Measurements from ENCODE around the gene MYO1E.

The MYO1E gene

DNA sequence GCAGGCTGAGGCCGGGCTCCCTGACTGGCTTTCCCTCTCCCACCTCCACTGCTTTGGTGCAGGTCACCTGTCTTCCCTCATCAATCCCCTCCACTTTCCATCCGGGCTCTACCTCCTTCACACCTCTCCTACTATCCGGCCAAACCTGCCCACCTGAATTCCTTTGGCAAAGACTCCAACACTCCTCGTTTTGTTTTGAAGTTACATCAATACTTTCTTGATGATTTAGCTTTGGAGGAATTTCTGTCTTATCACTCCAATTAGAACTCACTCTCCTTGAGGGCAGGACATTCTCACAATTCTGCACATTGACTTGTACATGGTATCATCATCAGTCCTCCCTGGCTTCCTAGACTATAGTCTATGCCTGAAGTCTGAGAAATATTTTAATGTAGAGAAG is 145.7 kb downstream of the MYO1E start (continued):
- TF ChIP-seq, protein P1, sequence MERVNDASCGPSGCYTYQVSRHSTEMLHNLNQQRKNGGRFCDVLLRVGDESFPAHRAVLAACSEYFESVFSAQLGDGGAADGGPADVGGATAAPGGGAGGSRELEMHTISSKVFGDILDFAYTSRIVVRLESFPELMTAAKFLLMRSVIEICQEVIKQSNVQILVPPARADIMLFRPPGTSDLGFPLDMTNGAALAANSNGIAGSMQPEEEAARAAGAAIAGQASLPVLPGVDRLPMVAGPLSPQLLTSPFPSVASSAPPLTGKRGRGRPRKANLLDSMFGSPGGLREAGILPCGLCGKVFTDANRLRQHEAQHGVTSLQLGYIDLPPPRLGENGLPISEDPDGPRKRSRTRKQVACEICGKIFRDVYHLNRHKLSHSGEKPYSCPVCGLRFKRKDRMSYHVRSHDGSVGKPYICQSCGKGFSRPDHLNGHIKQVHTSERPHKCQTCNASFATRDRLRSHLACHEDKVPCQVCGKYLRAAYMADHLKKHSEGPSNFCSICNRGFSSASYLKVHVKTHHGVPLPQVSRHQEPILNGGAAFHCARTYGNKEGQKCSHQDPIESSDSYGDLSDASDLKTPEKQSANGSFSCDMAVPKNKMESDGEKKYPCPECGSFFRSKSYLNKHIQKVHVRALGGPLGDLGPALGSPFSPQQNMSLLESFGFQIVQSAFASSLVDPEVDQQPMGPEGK (CRISPR knock-in tag; IDR thresholded peaks at IDR 0.05; ENCODE audit: borderline replicate concordance) = no peak

DNA sequence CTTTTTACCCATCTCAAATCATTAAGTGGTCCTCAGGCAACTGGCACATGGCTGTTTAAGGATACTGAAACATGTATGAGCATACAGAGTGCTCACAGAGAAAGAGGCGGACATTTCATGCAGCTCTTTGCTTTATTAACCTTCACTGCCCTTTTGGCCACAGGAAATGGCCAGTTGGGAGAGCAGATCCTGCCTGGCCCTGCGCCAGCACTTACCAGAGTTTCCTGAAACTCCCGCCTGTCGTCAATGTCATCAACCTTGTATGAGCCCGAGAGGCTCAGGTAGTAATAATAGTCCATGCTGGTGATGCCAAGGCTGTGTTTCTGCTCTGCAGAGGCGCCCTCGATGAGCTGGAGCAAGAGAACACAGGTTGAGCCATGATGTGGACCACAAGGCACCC is 148.2 kb downstream of the MYO1E start:
- TF ChIP-seq TCF4 (CRISPR knock-in tag; IDR thresholded peaks at IDR 0.05; ENCODE audit: borderline replicate concordance) (no peak), CSDC2 (CRISPR knock-in tag; IDR thresholded peaks at IDR 0.05) (no peak), ZFP3 (CRISPR knock-in tag; IDR thresholded peaks at IDR 0.05) (no peak), SNAI2 (CRISPR knock-in tag; IDR thresholded peaks at IDR 0.05) (no peak), ARNTL (CRISPR knock-in tag; IDR thresholded peaks at IDR 0.05; ENCODE audit: borderline replicate concordance, low read depth) (no peak), TOX (CRISPR knock-in tag; IDR thresholded peaks at IDR 0.05; ENCODE audit: borderline replicate concordance) (no peak), ZNF8 (CRISPR knock-in tag; IDR thresholded peaks at IDR 0.05) (no peak)
- TF ChIP-seq, protein P2, sequence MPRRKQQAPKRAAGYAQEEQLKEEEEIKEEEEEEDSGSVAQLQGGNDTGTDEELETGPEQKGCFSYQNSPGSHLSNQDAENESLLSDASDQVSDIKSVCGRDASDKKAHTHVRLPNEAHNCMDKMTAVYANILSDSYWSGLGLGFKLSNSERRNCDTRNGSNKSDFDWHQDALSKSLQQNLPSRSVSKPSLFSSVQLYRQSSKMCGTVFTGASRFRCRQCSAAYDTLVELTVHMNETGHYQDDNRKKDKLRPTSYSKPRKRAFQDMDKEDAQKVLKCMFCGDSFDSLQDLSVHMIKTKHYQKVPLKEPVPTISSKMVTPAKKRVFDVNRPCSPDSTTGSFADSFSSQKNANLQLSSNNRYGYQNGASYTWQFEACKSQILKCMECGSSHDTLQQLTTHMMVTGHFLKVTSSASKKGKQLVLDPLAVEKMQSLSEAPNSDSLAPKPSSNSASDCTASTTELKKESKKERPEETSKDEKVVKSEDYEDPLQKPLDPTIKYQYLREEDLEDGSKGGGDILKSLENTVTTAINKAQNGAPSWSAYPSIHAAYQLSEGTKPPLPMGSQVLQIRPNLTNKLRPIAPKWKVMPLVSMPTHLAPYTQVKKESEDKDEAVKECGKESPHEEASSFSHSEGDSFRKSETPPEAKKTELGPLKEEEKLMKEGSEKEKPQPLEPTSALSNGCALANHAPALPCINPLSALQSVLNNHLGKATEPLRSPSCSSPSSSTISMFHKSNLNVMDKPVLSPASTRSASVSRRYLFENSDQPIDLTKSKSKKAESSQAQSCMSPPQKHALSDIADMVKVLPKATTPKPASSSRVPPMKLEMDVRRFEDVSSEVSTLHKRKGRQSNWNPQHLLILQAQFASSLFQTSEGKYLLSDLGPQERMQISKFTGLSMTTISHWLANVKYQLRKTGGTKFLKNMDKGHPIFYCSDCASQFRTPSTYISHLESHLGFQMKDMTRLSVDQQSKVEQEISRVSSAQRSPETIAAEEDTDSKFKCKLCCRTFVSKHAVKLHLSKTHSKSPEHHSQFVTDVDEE (CRISPR knock-in tag; IDR thresholded peaks at IDR 0.05) = no peak
- TF ChIP-seq, protein P3, sequence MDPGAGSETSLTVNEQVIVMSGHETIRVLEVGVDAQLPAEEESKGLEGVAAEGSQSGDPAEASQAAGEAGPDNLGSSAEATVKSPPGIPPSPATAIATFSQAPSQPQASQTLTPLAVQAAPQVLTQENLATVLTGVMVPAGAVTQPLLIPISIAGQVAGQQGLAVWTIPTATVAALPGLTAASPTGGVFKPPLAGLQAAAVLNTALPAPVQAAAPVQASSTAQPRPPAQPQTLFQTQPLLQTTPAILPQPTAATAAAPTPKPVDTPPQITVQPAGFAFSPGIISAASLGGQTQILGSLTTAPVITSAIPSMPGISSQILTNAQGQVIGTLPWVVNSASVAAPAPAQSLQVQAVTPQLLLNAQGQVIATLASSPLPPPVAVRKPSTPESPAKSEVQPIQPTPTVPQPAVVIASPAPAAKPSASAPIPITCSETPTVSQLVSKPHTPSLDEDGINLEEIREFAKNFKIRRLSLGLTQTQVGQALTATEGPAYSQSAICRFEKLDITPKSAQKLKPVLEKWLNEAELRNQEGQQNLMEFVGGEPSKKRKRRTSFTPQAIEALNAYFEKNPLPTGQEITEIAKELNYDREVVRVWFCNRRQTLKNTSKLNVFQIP (CRISPR knock-in tag; IDR thresholded peaks at IDR 0.05; ENCODE audit: borderline replicate concordance, low read depth) = no peak
- TF ChIP-seq, protein P1 (CRISPR knock-in tag; IDR thresholded peaks at IDR 0.05; ENCODE audit: borderline replicate concordance) = no peak
- TF ChIP-seq, protein P4, sequence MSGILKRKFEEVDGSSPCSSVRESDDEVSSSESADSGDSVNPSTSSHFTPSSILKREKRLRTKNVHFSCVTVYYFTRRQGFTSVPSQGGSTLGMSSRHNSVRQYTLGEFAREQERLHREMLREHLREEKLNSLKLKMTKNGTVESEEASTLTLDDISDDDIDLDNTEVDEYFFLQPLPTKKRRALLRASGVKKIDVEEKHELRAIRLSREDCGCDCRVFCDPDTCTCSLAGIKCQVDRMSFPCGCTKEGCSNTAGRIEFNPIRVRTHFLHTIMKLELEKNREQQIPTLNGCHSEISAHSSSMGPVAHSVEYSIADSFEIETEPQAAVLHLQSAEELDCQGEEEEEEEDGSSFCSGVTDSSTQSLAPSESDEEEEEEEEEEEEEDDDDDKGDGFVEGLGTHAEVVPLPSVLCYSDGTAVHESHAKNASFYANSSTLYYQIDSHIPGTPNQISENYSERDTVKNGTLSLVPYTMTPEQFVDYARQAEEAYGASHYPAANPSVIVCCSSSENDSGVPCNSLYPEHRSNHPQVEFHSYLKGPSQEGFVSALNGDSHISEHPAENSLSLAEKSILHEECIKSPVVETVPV (CRISPR knock-in tag; IDR thresholded peaks at IDR 0.05) = no peak
- TF ChIP-seq, protein P5, sequence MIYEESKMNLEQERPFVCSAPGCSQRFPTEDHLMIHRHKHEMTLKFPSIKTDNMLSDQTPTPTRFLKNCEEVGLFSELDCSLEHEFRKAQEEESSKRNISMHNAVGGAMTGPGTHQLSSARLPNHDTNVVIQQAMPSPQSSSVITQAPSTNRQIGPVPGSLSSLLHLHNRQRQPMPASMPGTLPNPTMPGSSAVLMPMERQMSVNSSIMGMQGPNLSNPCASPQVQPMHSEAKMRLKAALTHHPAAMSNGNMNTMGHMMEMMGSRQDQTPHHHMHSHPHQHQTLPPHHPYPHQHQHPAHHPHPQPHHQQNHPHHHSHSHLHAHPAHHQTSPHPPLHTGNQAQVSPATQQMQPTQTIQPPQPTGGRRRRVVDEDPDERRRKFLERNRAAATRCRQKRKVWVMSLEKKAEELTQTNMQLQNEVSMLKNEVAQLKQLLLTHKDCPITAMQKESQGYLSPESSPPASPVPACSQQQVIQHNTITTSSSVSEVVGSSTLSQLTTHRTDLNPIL (CRISPR knock-in tag; IDR thresholded peaks at IDR 0.05; ENCODE audit: low read depth) = no peak
- ATAC-seq = no peak

DNA sequence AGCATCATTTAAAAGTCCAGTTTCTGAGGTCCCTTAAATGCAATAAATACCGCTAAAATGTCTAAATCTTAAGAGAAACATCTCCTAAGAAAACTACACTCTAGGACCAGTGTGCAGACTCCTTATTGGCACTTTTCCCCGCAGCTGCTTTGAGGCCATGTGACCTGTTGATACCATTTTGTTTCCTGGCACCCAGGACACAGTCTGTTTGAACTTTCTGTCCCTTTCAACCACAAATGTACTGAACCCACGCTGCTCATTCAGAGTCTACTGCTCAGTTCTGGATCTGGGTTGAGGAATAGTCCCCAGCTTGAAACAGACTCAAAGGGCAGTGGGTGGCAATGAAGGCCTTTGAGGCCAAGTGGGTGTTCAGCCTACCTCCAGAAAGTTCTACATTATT is 148.9 kb downstream of the MYO1E start:
- no peak for ATAC-seq
- no peak for TF ChIP-seq BACH2 (CRISPR knock-in tag; IDR thresholded peaks at IDR 0.05; ENCODE audit: borderline replicate concordance)
- no peak for TF ChIP-seq OSR1 (CRISPR knock-in tag; IDR thresholded peaks at IDR 0.05)
- TF ChIP-seq ZNF8 (CRISPR knock-in tag; IDR thresholded peaks at IDR 0.05) = no peak
- TF ChIP-seq RARB (CRISPR knock-in tag; IDR thresholded peaks at IDR 0.05) = no peak
- TF ChIP-seq, protein P2 (CRISPR knock-in tag; IDR thresholded peaks at IDR 0.05) = no peak
- TF ChIP-seq, protein P1 (CRISPR knock-in tag; IDR thresholded peaks at IDR 0.05; ENCODE audit: borderline replicate concordance) = no peak
- TF ChIP-seq TCF4 (CRISPR knock-in tag; IDR thresholded peaks at IDR 0.05; ENCODE audit: borderline replicate concordance) = no peak
- TF ChIP-seq, protein P4 (CRISPR knock-in tag; IDR thresholded peaks at IDR 0.05) = no peak
- no peak for TF ChIP-seq ZC3H10 (CRISPR knock-in tag; IDR thresholded peaks at IDR 0.05)
- no peak for TF ChIP-seq TOX (CRISPR knock-in tag; IDR thresholded peaks at IDR 0.05; ENCODE audit: borderline replicate concordance)
- no peak for TF ChIP-seq ARNTL (CRISPR knock-in tag; IDR thresholded peaks at IDR 0.05; ENCODE audit: borderline replicate concordance, low read depth)
- no peak for TF ChIP-seq ISL1 (CRISPR knock-in tag; IDR thresholded peaks at IDR 0.05)
- no peak for TF ChIP-seq CSDC2 (CRISPR knock-in tag; IDR thresholded peaks at IDR 0.05)
